K562 (cell line): ENCODE measurements around the gene ACTR8. TPM values are rescaled to one million over a fixed set of nuclear protein-coding genes. Genes with fewer than 3 reads are reported as not detected.

Experiments used
- ATAC-seq: fragments of 200-7000 bp; cut with Tn5 transposase; 3 replicates; pipeline ENCODE4 v1.9.1; 2020; ENCODE audit warnings: moderate library complexity
- BruUV-seq: library from RNA; stranded (reverse); fragments of 400-500 nt; replicated peaks from 2 replicates; lab custom pipeline; 2021; lab: Mats Ljungman, UMichigan
- CTCF ChIA-PET: fragments of 300-600 bp; formaldehyde crosslinking; extraction: SDS; loops from one replicate; lab custom pipeline; 2021; ENCODE audit warnings: low intra/inter-chr PET ratio; lab: Yijun Ruan, JAX
- POLR2A ChIA-PET: fragments of 300-600, 350-650 bp; sonication (Branson Sonifier 250); formaldehyde crosslinking; extraction: SDS; loops from one replicate; lab custom pipeline; 2021; ENCODE audit warnings: antibody characterized with exemption, inconsistent platforms; lab: Yijun Ruan, JAX
- DNase-seq, 4 experiments: peaks; one replicate each; pipeline versions ENCODE4 v3.0.0 to v3.0.0-alpha.2; 2011 to 2018; ENCODE audit warnings: low spot score in 3 of 4, mixed read lengths in 3 of 4; ENCODE audit errors: extremely low read depth in 1 of 4
- FAIRE-seq: peaks from 2 replicates; lab custom pipeline; 2011; peaks lifted over from hg19 to GRCh38; lab: Jason Lieb, UNC
- H2AFZ ChIP-seq: 2 replicates; pipeline ENCODE4 v1.6.0; 2011; ENCODE audit warnings: low read depth, low read length, control low read depth, inconsistent platforms
- H3K27ac ChIP-seq: fragments of 200-600 bp; 3 replicates; pipeline ENCODE4 v1.8.0; 2011; ENCODE audit warnings: low read depth, mild to moderate bottlenecking, control low read depth, inconsistent platforms, low read length, moderate library complexity, mixed read lengths; ENCODE audit errors: extremely low read depth
- H3K27me3 ChIP-seq, 2 experiments: fragments of 300-600 bp in 1 of 2; 2 replicates in 1 of 2; 3 replicates in 1 of 2; pipeline versions ENCODE4 v1.6.0 to v1.8.0; 2011; ENCODE audit warnings: inconsistent platforms in 2 of 2, low read length in 2 of 2, mild to moderate bottlenecking in 1 of 2, mixed read lengths in 1 of 2, moderate library complexity in 1 of 2; ENCODE audit not compliant: control insufficient read depth in 2 of 2, insufficient read depth in 2 of 2
- H3K36me3 ChIP-seq: fragments of 300-600 bp; 3 replicates; pipeline ENCODE4 v1.8.0; 2011; ENCODE audit warnings: mild to moderate bottlenecking, low read length, inconsistent platforms; ENCODE audit not compliant: control insufficient read depth, insufficient read depth
- H3K4me1 ChIP-seq, 2 experiments: fragments of 200-600 bp in 1 of 2; replicated peaks in 1 of 2; 2 replicates in 1 of 2; 3 replicates in 1 of 2; pipeline versions ENCODE4 v1.5.1 to v1.8.0; 2011; ENCODE audit warnings: inconsistent platforms in 2 of 2, low read length in 2 of 2, mild to moderate bottlenecking in 1 of 2, mixed read lengths in 1 of 2, moderate library complexity in 1 of 2; ENCODE audit not compliant: control insufficient read depth in 2 of 2, insufficient read depth in 2 of 2
- H3K4me2 ChIP-seq: 2 replicates; pipeline ENCODE4 v1.6.1; 2011; ENCODE audit warnings: low read length, control low read depth, inconsistent platforms, mixed read lengths; ENCODE audit not compliant: insufficient read depth
- H3K4me3 ChIP-seq: fragments of 200-600 bp; sonication (generic), shearing (Covaris generic); 2 replicates; pipeline ENCODE4 v1.5.1; 2016; ENCODE audit warnings: control low read depth, inconsistent platforms
- H3K79me2 ChIP-seq: fragments of 200-600 bp; 3 replicates; pipeline ENCODE4 v1.8.0; 2011; ENCODE audit warnings: low read length, inconsistent platforms; ENCODE audit not compliant: control insufficient read depth, insufficient read depth
- H3K9ac ChIP-seq, 2 experiments: 2 replicates each; pipeline versions ENCODE4 v1.6.0 to v1.6.1; 2011; ENCODE audit warnings: low read depth in 2 of 2, low read length in 2 of 2, control low read depth in 1 of 2, inconsistent platforms in 1 of 2, mild to moderate bottlenecking in 1 of 2, mixed read lengths in 1 of 2; ENCODE audit not compliant: insufficient read depth in 1 of 2
- H3K9me1 ChIP-seq: one replicate; pipeline ENCODE4 v1.6.0; 2011; ENCODE audit warnings: inconsistent platforms, mild to moderate bottlenecking, low read length, moderate library complexity; ENCODE audit not compliant: control insufficient read depth, insufficient read depth
- H3K9me3 ChIP-seq: replicated peaks from 2 replicates; pipeline ENCODE4 v1.5.1; 2011; ENCODE audit warnings: low read depth, low read length, inconsistent platforms; ENCODE audit not compliant: control insufficient read depth, insufficient read depth
- H4K20me1 ChIP-seq: replicated peaks from 2 replicates; pipeline ENCODE4 v1.6.1; 2011; ENCODE audit warnings: low read length, inconsistent platforms, mixed read lengths; ENCODE audit not compliant: control insufficient read depth, insufficient read depth
- ATF1 ChIP-seq, 2 experiments: fragments of 450-650 bp in 1 of 2; IDR thresholded peaks; 2 replicates each; pipeline ENCODE4 v1.6.1; 2016; ENCODE audit warnings: missing compliant biosample characterization in 1 of 2, missing genetic modification characterization in 1 of 2
- GABPA ChIP-seq: fragments of 200-800 bp; sonication (Bioruptor generic); conservative IDR thresholded peaks from 2 replicates; pipeline ENCODE4 v1.6.1; 2016; ENCODE audit warnings: low read depth, missing genetic modification characterization, missing compliant biosample characterization
- NFIC ChIP-seq: fragments of 450-650 bp; IDR thresholded peaks from 2 replicates; pipeline ENCODE4 v1.6.1; 2017; ENCODE audit warnings: mild to moderate bottlenecking, inconsistent platforms
- TCF7L2 ChIP-seq: fragments of 150-350 bp; IDR thresholded peaks from 2 replicates; pipeline ENCODE4 v1.6.1; 2016; ENCODE audit warnings: low read depth, mild to moderate bottlenecking, low read length, moderate library complexity
- WGBS: fragments of 100-300 bp; shearing (Covaris generic); methylation state at CpG from one replicate; pipeline ENCODE4 v1.1.6; 2016; ENCODE audit warnings: low coverage, mixed read lengths; ENCODE audit not compliant: insufficient coverage; ENCODE audit errors: missing lambda C conversion rate; 5-methylcytosine and 5-hydroxymethylcytosine counted together
- in situ Hi-C: fragments of 300-500 bp; cut with MboI; formaldehyde crosslinking; loops from 4 replicates; pipeline ENCODE4 v1.15.0; 2018; ENCODE audit warnings: inconsistent platforms, mixed read lengths
- intact Hi-C: fragments of 100-400 bp; cut with micrococcal nuclease; formaldehyde crosslinking; loops from 2 replicates; pipeline ENCODE4 v1.14.2; 2022
- polyA plus RNA-seq, 8 experiments: library from polyadenylated mRNA; depleted of rRNA in 4 of 8; stranded (reverse) in 5 of 8; unstranded in 3 of 8; fragments of >200 nt; fragmentation: Nextera tagmentation in 2 of 8; fragmentation: Illumina TruSeq in 1 of 8; extraction: Ambion mirVana in 2 of 8; extraction: Trizol in 1 of 8; gene quantifications; 2 replicates each; pipeline versions ENCODE4 v1.2.1 to v1.2.3, GENCODE V29; 2011 to 2014; ENCODE audit warnings: inconsistent platforms in 1 of 8, missing spikeins in 1 of 8
- total RNA-seq, 7 experiments: library from RNA; depleted of rRNA in 6 of 7; stranded (reverse); fragments of >200 nt in 6 of 7; fragmentation: Illumina TruSeq in 2 of 7; extraction: Trizol in 2 of 7; gene quantifications; 2 replicates each; pipeline versions ENCODE4 v1.2.1 to v1.2.3, GENCODE V29; 2011 to 2021; ENCODE audit warnings: low replicate concordance in 1 of 7
- TF ChIP-seq, protein P1 (sequence below), 2 experiments: fragments of 450-650 bp in 1 of 2; sonication (generic) in 1 of 2; formaldehyde crosslinking in 1 of 2; IDR thresholded peaks in 1 of 2; conservative IDR thresholded peaks in 1 of 2; 2 replicates each; pipeline versions ENCODE4 v1.6.1 to v1.8.1; 2016 to 2023; ENCODE audit warnings: mild to moderate bottlenecking in 2 of 2, moderate library complexity in 2 of 2, inconsistent platforms in 1 of 2, missing genetic modification reagents in 1 of 2

ACTR8 gene
- total and polyA plus RNA-seq, 9 of the 15 experiments (the other 6 are each of a cell fraction or from before 2014, with no cell fraction given): 4.8 to 24.2 (median 17.5) TPM

DNA sequence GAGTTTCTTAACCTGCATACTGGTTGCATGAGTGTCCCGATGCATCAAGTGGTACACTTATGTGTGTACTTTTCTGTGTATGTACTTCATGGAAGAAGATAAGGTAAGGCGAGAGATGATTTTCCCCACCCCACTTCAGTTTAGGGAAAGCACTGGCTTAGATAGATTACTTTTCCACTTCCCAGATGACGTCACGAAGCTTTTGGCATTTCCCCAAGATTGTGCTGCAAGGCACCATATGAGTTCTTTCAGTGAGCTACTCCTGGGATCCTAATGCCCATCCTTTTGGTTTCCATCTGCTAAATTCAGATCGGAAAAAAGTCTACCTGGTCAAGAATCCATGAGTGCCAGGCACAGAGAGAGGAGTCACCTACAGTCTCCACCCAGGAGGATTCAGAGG is 31.1 kb downstream of the ACTR8 start:
- no peak overlapping the region for H2AFZ ChIP-seq
- H3K36me3 ChIP-seq: no peaks in the 10 kb centered on the region
- no peaks in the 10 kb centered on the region for H4K20me1 ChIP-seq
- TF ChIP-seq ATF1 (CRISPR knock-in tag; IDR thresholded peaks at IDR 0.05): no peak
- TF ChIP-seq ATF1 (tag; IDR thresholded peaks at IDR 0.05): peak; percentile 43; the same call in 1 of the 2 replicates
- TF ChIP-seq TCF7L2: no peak
- TF ChIP-seq, protein P1, sequence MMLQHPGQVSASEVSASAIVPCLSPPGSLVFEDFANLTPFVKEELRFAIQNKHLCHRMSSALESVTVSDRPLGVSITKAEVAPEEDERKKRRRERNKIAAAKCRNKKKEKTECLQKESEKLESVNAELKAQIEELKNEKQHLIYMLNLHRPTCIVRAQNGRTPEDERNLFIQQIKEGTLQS (IDR thresholded peaks at IDR 0.05): peak; percentile 25; the same call in 1 of the 2 replicates
- TF ChIP-seq, protein P1 (CRISPR knock-in tag; conservative IDR thresholded peaks at IDR 0.05): no peak
- TF ChIP-seq NFIC: peak; percentile 32; the same call in 1 of the 2 replicates
- TF ChIP-seq GABPA (tag): no peak
- 14% methylated on average over 5 of the region's 5 CpGs for WGBS
- H3K27ac ChIP-seq: no peak overlapping the region
- H3K79me2 ChIP-seq: no peaks in the 10 kb centered on the region
- H3K27me3 ChIP-seq: peaks cover 0 to 29% of the 10 kb centered on the region in 2 experiments; a peak in 3 of 5 replicates
- ChIA-PET CTCF (no interaction called here), POLR2A (interaction anchor here (1.3 kb wide), 1 partner anchor 17 kb away, joined by 3 read pairs; no protein-coding TSS in a partner anchor)
- H3K4me3 ChIP-seq: no peak overlapping the region
- BruUV-seq: no TSS peak
- no peaks in the 10 kb centered on the region for H3K9me1 ChIP-seq
- peak in 1 of 4 experiments; percentile 21 for DNase-seq
- intact Hi-C loops: no loop called here
- no peak overlapping the region for H3K4me2 ChIP-seq
- no peak overlapping the region for H3K9ac ChIP-seq
- H3K4me1 ChIP-seq: peaks cover 0 to 8% of the 10 kb centered on the region in 2 experiments; a peak in 1 of 5 replicates
- no peak for FAIRE-seq
- ATAC-seq: no peak
- in situ Hi-C loops: no loop called here
- no peaks in the 10 kb centered on the region for H3K9me3 ChIP-seq
